Left lung (tissue), 10 donors: ENCODE results near the gene SH3PXD2A. TPM values are rescaled to one million over a fixed set of nuclear protein-coding genes. Genes with fewer than 3 reads are reported as not detected.
A peak's percentile ranks its signal among the peaks of the same experiment; 100 is the strongest.

Experiments used
- ATAC-seq: fragments of 200-7000 bp; cut with Tn5 transposase; one replicate; pipeline ENCODE4 v1.9.1; 2020; ENCODE audit warnings: moderate library complexity
- DNase-seq, 4 donors: peaks; one replicate each; pipeline ENCODE4 v3.0.0-alpha.2; 2013 to 2020
- H3K27ac ChIP-seq, 2 donors: fragments of 200-600 bp; sonication (generic) in 1 of 2; one replicate each; pipeline versions ENCODE4 v1.5.0 to v1.8.0; 2020 to 2021
- H3K27me3 ChIP-seq, 2 donors: fragments of 200-600 bp; sonication (generic) in 1 of 2; one replicate each; pipeline versions ENCODE4 v1.5.0 to v1.8.0; 2020 to 2021
- H3K36me3 ChIP-seq, 2 donors: fragments of 200-600 bp; sonication (generic) in 1 of 2; one replicate each; pipeline versions ENCODE4 v1.5.0 to v1.8.0; 2020 to 2021
- H3K4me1 ChIP-seq, 2 donors: fragments of 200-600 bp; one replicate each; pipeline ENCODE4 v1.8.0; 2021
- H3K4me3 ChIP-seq, 2 donors: fragments of 200-600 bp; sonication (generic) in 1 of 2; one replicate each; pipeline versions ENCODE4 v1.5.0 to v1.8.0; 2020 to 2021; ENCODE audit warnings: mild to moderate bottlenecking in 1 of 2
- H3K9me3 ChIP-seq, 2 donors: fragments of 200-600 bp; sonication (generic) in 1 of 2; one replicate each; pipeline versions ENCODE4 v1.5.0 to v1.8.0; 2020 to 2021
- CTCF ChIP-seq, 2 donors: fragments of 200-600 bp; sonication (generic) in 1 of 2; IDR thresholded peaks; one replicate each; pipeline versions ENCODE4 v1.5.0 to v1.8.0; 2021; ENCODE audit warnings: antibody characterized with exemption in 2 of 2
- intact Hi-C, 2 donors: fragments of 100-400 bp; cut with DNase I; formaldehyde crosslinking; loops; one replicate each; pipeline versions ENCODE4 v1.11.2 to v1.14.2; 2022
- polyA plus RNA-seq, 6 donors: library from polyadenylated mRNA; unstranded; fragments of 120-200 nt; gene quantifications; one replicate each; pipeline ENCODE4 v1.2.1, GENCODE V29; 2013; ENCODE audit not compliant: insufficient read length in 6 of 6
- total RNA-seq, 2 donors: library from RNA; stranded (reverse); fragmentation: NEBNext Ultra II Directional; extraction: Animal tissue kit (Norgen Biotek cat#: 25700); gene quantifications; one replicate each; pipeline ENCODE4 v1.2.1, GENCODE V29; 2021
- donor health status: DM: no; HTN: yes; CAD: no.
- donor health status: DM: no; HTN: no; CAD: no.

Gene SH3PXD2A
- total and polyA plus RNA-seq, 8 donors, result 44.8 to 117 (median 91.7) TPM

GRCh38 chr10:103698266-103698665 is 157.1 kb downstream of the SH3PXD2A start:
- H3K9me3 ChIP-seq, result no peaks in the 10 kb centered on the region
- DNase-seq, result no peak
- H3K4me3 ChIP-seq, result no peak overlapping the region
- no peak for TF ChIP-seq CTCF (IDR thresholded peaks at IDR 0.05)
- intact Hi-C loops, result no loop called here
- H3K27ac ChIP-seq, result no peak overlapping the region
- H3K36me3 ChIP-seq, result no peaks in the 10 kb centered on the region
- H3K27me3 ChIP-seq, result peaks cover 0 to 12% of the 10 kb centered on the region in 2 donors
- peaks cover 17 to 20% of the 10 kb centered on the region in 2 donors for H3K4me1 ChIP-seq
- ATAC-seq, result no peak

- H3K4me3 ChIP-seq, result no peak overlapping the region
- H3K27ac ChIP-seq, result no peak overlapping the region
- ATAC-seq, result no peak
- DNase-seq, result no peak
- no peaks in the 10 kb centered on the region for H3K9me3 ChIP-seq
- H3K4me1 ChIP-seq, result peaks cover 19 to 21% of the 10 kb centered on the region in 2 donors
- no peak for TF ChIP-seq CTCF (IDR thresholded peaks at IDR 0.05)
- no peaks in the 10 kb centered on the region for H3K36me3 ChIP-seq
- intact Hi-C loops, result no loop called here
- peaks cover 0 to 17% of the 10 kb centered on the region in 2 donors for H3K27me3 ChIP-seq
These were observed 157.6 kb downstream of the SH3PXD2A start for GRCh38 chr10:103697787-103698186.

- ATAC-seq (peak; percentile 65), DNase-seq (peak in 2 of 4 donors; percentile 68)
- intact Hi-C loops, result no loop called here
- peak in 1 of 2 donors; percentile 23 for TF ChIP-seq CTCF (IDR thresholded peaks at IDR 0.05)
- Histone ChIP-seq H3K4me3 (no peak overlapping the region), H3K9me3 (no peaks in the 10 kb centered on the region), H3K36me3 (no peaks in the 10 kb centered on the region), H3K4me1 (peaks cover 21 to 22% of the 10 kb centered on the region in 2 donors), H3K27ac (peak overlapping the region in 1 of 2 donors; percentile 10), H3K27me3 (peaks cover 0 to 29% of the 10 kb centered on the region in 2 donors)
These were observed 158.8 kb downstream of the SH3PXD2A start for GRCh38 chr10:103696411-103697145.

GRCh38 chr10:103696094-103696410 is 159.3 kb downstream of the SH3PXD2A start:
- no peak for TF ChIP-seq CTCF (IDR thresholded peaks at IDR 0.05)

GRCh38 chr10:103695584-103696005 is 159.8 kb downstream of the SH3PXD2A start:
- DNase-seq, result peak in 1 of 4 donors; percentile 45
- H3K27me3 ChIP-seq, result peaks cover 0 to 35% of the 10 kb centered on the region in 2 donors
- no peaks in the 10 kb centered on the region for H3K9me3 ChIP-seq
- peak; percentile 74 for ATAC-seq
- no peak overlapping the region for H3K4me3 ChIP-seq
- no peak for TF ChIP-seq CTCF (IDR thresholded peaks at IDR 0.05)
- H3K4me1 ChIP-seq, result peaks cover 21 to 22% of the 10 kb centered on the region in 2 donors
- peak overlapping the region in 1 of 2 donors; percentile 10 for H3K27ac ChIP-seq
- H3K36me3 ChIP-seq, result no peaks in the 10 kb centered on the region
- intact Hi-C loops, result no loop called here

More at GRCh38 chr10:103696094-103696410, 159.3 kb downstream of the SH3PXD2A start:
- Histone ChIP-seq H3K27ac (peak overlapping the region in 1 of 2 donors; percentile 10), H3K27me3 (peaks cover 0 to 35% of the 10 kb centered on the region in 2 donors), H3K9me3 (no peaks in the 10 kb centered on the region), H3K4me1 (peaks cover 21 to 22% of the 10 kb centered on the region in 2 donors), H3K36me3 (no peaks in the 10 kb centered on the region), H3K4me3 (no peak overlapping the region)
- DNase-seq (peak in 1 of 4 donors; percentile 39), ATAC-seq (no peak)
- intact Hi-C loops, result no loop called here
